Tibial nerve (tissue), 4 donors: ENCODE measurements around the gene QDPR. TPM values are rescaled to one million over a fixed set of nuclear protein-coding genes. Genes with fewer than 3 reads are reported as not detected.

ENCODE experiments used
- DNase-seq, 2 donors: peaks; one replicate each; pipeline ENCODE4 v3.0.0-alpha.2; 2019; ENCODE audit warnings: low spot score in 2 of 2
- H3K27ac ChIP-seq, 4 donors: fragments of 200-600 bp; sonication (generic) in 3 of 4; one replicate each; pipeline ENCODE4 v1.5.1; 2017 to 2019; ENCODE audit warnings: mild to moderate bottlenecking in 1 of 4
- H3K27me3 ChIP-seq, 2 donors: fragments of 200-600 bp; sonication (generic) in 1 of 2; one replicate each; pipeline versions ENCODE4 v1.5.1 to v1.6.0; 2017 to 2019
- H3K36me3 ChIP-seq, 3 donors: fragments of 200-600 bp; sonication (generic); one replicate each; pipeline ENCODE4 v1.5.1; 2018 to 2019
- H3K4me1 ChIP-seq, 4 donors: fragments of 200-600 bp; sonication (generic) in 3 of 4; one replicate each; pipeline ENCODE4 v1.5.1; 2017 to 2019
- H3K4me3 ChIP-seq, 4 donors: fragments of 200-600 bp; sonication (generic) in 3 of 4; one replicate each; pipeline ENCODE4 v1.5.1; 2017 to 2019; ENCODE audit warnings: mild to moderate bottlenecking in 1 of 4, moderate library complexity in 1 of 4
- H3K9me3 ChIP-seq, 4 donors: fragments of 200-600 bp; sonication (generic) in 3 of 4; one replicate each; pipeline ENCODE4 v1.5.1; 2017 to 2019
- CTCF ChIP-seq, 5 experiments: fragments of 200-600 bp in 3 of 5; fragments of 450-650 bp in 2 of 5; sonication (generic) in 3 of 5; IDR thresholded peaks; one replicate each; pipeline ENCODE4 v1.5.1; 2016 to 2019; ENCODE audit warnings: antibody characterized with exemption in 5 of 5, mild to moderate bottlenecking in 3 of 5, moderate library complexity in 2 of 5
- EP300 ChIP-seq, 2 donors: sonication (generic); formaldehyde crosslinking; IDR thresholded peaks; one replicate each; pipeline ENCODE4 v1.6.1; 2017; ENCODE audit warnings: antibody characterized with exemption in 2 of 2, mild to moderate bottlenecking in 1 of 2
- POLR2A ChIP-seq, 2 donors: fragments of 450-650 bp; IDR thresholded peaks; one replicate each; pipeline ENCODE4 v1.6.1; 2017; ENCODE audit warnings: antibody characterized with exemption in 2 of 2, mild to moderate bottlenecking in 2 of 2, moderate library complexity in 2 of 2
- WGBS, 2 donors: methylation state at CpG; one replicate each; pipeline ENCODE4 v1.1.5; 2018; 5-methylcytosine and 5-hydroxymethylcytosine counted together
- total RNA-seq, 4 donors: library from RNA; depleted of rRNA; stranded (reverse); fragments of >200 nt; gene quantifications; one replicate each; pipeline ENCODE4 v1.1.0, GENCODE V29; 2016

QDPR gene
- total RNA-seq, 4 donors from 2014 or later = 15.9 to 53.1 (median 24.7) TPM

GRCh38 chr4:17558941-17559708 is 47.2 kb upstream of the QDPR start:
- TF ChIP-seq POLR2A (IDR thresholded peaks at IDR 0.05) = no peak
- no peak for TF ChIP-seq CTCF (IDR thresholded peaks at IDR 0.05)
- H3K4me3 ChIP-seq = no peak overlapping the region
- DNase-seq = no peak
- no peaks in the 10 kb centered on the region for H3K27me3 ChIP-seq
- H3K9me3 ChIP-seq = no peaks in the 10 kb centered on the region
- WGBS, 2 donors = 86 to 90% methylated on average over 4 of the region's 4 CpGs
- H3K36me3 ChIP-seq = no peaks in the 10 kb centered on the region
- H3K27ac ChIP-seq = no peak overlapping the region
- no peaks in the 10 kb centered on the region for H3K4me1 ChIP-seq

GRCh38 chr4:17557880-17558279 is 46.0 kb upstream of the QDPR start:
- Histone ChIP-seq H3K27me3 (no peaks in the 10 kb centered on the region), H3K9me3 (no peaks in the 10 kb centered on the region), H3K4me3 (no peak overlapping the region), H3K27ac (no peak overlapping the region), H3K4me1 (no peaks in the 10 kb centered on the region), H3K36me3 (no peaks in the 10 kb centered on the region)
- no peak for DNase-seq
- 71 to 82% methylated on average over 5 of the region's 5 CpGs for WGBS, 2 donors
- TF ChIP-seq CTCF (IDR thresholded peaks at IDR 0.05) (no peak), POLR2A (IDR thresholded peaks at IDR 0.05) (no peak), EP300 (IDR thresholded peaks at IDR 0.05) (no peak)

GRCh38 chr4:17556498-17556897 is 44.6 kb upstream of the QDPR start:
- no peaks in the 10 kb centered on the region for H3K27me3 ChIP-seq
- no peak overlapping the region for H3K4me3 ChIP-seq
- DNase-seq = no peak
- no peaks in the 10 kb centered on the region for H3K36me3 ChIP-seq
- H3K9me3 ChIP-seq = no peaks in the 10 kb centered on the region
- H3K4me1 ChIP-seq = no peaks in the 10 kb centered on the region
- TF ChIP-seq CTCF (IDR thresholded peaks at IDR 0.05) (no peak), POLR2A (IDR thresholded peaks at IDR 0.05) (no peak), EP300 (IDR thresholded peaks at IDR 0.05) (no peak)
- no peak overlapping the region for H3K27ac ChIP-seq

GRCh38 chr4:17554568-17554967 is 42.7 kb upstream of the QDPR start:
- WGBS, 2 donors = 71% methylated on average over 4 of the region's 4 CpGs
- no peak for DNase-seq
- Histone ChIP-seq H3K27me3 (no peaks in the 10 kb centered on the region), H3K36me3 (no peaks in the 10 kb centered on the region), H3K27ac (no peak overlapping the region), H3K9me3 (no peaks in the 10 kb centered on the region), H3K4me1 (no peaks in the 10 kb centered on the region), H3K4me3 (no peak overlapping the region)
- TF ChIP-seq EP300 (IDR thresholded peaks at IDR 0.05) (no peak), CTCF (IDR thresholded peaks at IDR 0.05) (no peak), POLR2A (IDR thresholded peaks at IDR 0.05) (no peak)

- H3K4me1 ChIP-seq = no peaks in the 10 kb centered on the region
- DNase-seq = no peak
- WGBS, 2 donors = 63 to 67% methylated on average over 5 of the region's 5 CpGs
Observed at GRCh38 chr4:17552427-17552826, 40.5 kb upstream of the QDPR start.

More at GRCh38 chr4:17552427-17552826, 40.5 kb upstream of the QDPR start:
- no peaks in the 10 kb centered on the region for H3K9me3 ChIP-seq
- H3K27ac ChIP-seq = no peak overlapping the region
- no peak for TF ChIP-seq CTCF (IDR thresholded peaks at IDR 0.05)
- no peak for TF ChIP-seq POLR2A (IDR thresholded peaks at IDR 0.05)
- TF ChIP-seq EP300 (IDR thresholded peaks at IDR 0.05) = no peak
- no peak overlapping the region for H3K4me3 ChIP-seq
- no peaks in the 10 kb centered on the region for H3K27me3 ChIP-seq
- H3K36me3 ChIP-seq = no peaks in the 10 kb centered on the region
